ENCODE results near the gene NFKBIB.

The NFKBIB gene

GRCh38 chr19:38924388-38924787 lies 24.6 kb downstream of the NFKBIB start:
- no peak for DNase-seq (ENCODE audit: low spot score)
- Histone ChIP-seq H3K27ac (no peak overlapping the region), H3K4me3 (no peak overlapping the region)
- no peak for TF ChIP-seq CTCF (IDR thresholded peaks at IDR 0.05)

GRCh38 chr19:38928391-38929001 lies 28.7 kb downstream of the NFKBIB start:
- DNase-seq (ENCODE audit: low spot score), result no peak
- Histone ChIP-seq H3K4me3 (no peak overlapping the region), H3K27ac (no peak overlapping the region)
- TF ChIP-seq CTCF (IDR thresholded peaks at IDR 0.05), result no peak

- peak; percentile 94 for DNase-seq (ENCODE audit: low spot score)
- TF ChIP-seq CTCF (IDR thresholded peaks at IDR 0.05), result peak; percentile 98
- H3K4me3 ChIP-seq, result peak within 1 kb of the TSS; percentile 93
- H3K27ac ChIP-seq, result peak within 1 kb of the TSS; percentile 80 to 95
Observed at GRCh38 chr19:38929929-38930775, 30.4 kb downstream of the NFKBIB start, which contains the start of gene SARS2. Gene SARS2 (minus strand): TSS chr19:38930763. CDS start chr19:38930736, 27 bp downstream.

- H3K4me3 ChIP-seq, result peak within 1 kb of the TSS; percentile 93
- H3K27ac ChIP-seq, result peak within 1 kb of the TSS; percentile 80 to 95
- DNase-seq (ENCODE audit: low spot score), result peak; percentile 99
- no peak for TF ChIP-seq CTCF (IDR thresholded peaks at IDR 0.05)
Observed at GRCh38 chr19:38930776-38931520, 31.2 kb downstream of the NFKBIB start, which contains the start of gene MRPS12. Gene MRPS12 (plus strand): TSS chr19:38930944. CDS start chr19:38931295, 351 bp downstream.

GRCh38 chr19:38931521-38931793 lies 31.7 kb downstream of the NFKBIB start:
- no peak for DNase-seq (ENCODE audit: low spot score)
- no peak for TF ChIP-seq CTCF (IDR thresholded peaks at IDR 0.05)
- Histone ChIP-seq H3K27ac (peak overlapping the region in 1 of 2 donors; percentile 95), H3K4me3 (peak overlapping the region; percentile 93)

- no peak for TF ChIP-seq CTCF (IDR thresholded peaks at IDR 0.05)
- no peak overlapping the region for H3K27ac ChIP-seq
- no peak overlapping the region for H3K4me3 ChIP-seq
- DNase-seq (ENCODE audit: low spot score), result no peak
Observed at GRCh38 chr19:38932425-38933179, 32.8 kb downstream of the NFKBIB start.

All from coronary artery (tissue), 2 donors.